ENCODE data around the gene DMRTB1.

DMRTB1 gene

GRCh38 chr1:53485478-53486394 lies 26.5 kb downstream of the DMRTB1 start (continued):
- no peak for TF ChIP-seq ZNF121 (tag by site-specific recombination; IDR thresholded peaks at IDR 0.05)
- TF ChIP-seq ZNF155 (tag by site-specific recombination; IDR thresholded peaks at IDR 0.05): no peak
- no peak for TF ChIP-seq ZNF514 (tag by site-specific recombination; IDR thresholded peaks at IDR 0.05)
- TF ChIP-seq ZNF449 (tag by site-specific recombination; IDR thresholded peaks at IDR 0.05): no peak
- TF ChIP-seq ZSCAN30 (tag by site-specific recombination; IDR thresholded peaks at IDR 0.05): peak; percentile 48; the same call in 1 of the 2 replicates
- TF ChIP-seq ZBTB26 (tag by site-specific recombination; optimal IDR thresholded peaks at IDR 0.05): no peak
- TF ChIP-seq ZNF785 (tag by site-specific recombination; IDR thresholded peaks at IDR 0.05): no peak
- TF ChIP-seq, protein P1, sequence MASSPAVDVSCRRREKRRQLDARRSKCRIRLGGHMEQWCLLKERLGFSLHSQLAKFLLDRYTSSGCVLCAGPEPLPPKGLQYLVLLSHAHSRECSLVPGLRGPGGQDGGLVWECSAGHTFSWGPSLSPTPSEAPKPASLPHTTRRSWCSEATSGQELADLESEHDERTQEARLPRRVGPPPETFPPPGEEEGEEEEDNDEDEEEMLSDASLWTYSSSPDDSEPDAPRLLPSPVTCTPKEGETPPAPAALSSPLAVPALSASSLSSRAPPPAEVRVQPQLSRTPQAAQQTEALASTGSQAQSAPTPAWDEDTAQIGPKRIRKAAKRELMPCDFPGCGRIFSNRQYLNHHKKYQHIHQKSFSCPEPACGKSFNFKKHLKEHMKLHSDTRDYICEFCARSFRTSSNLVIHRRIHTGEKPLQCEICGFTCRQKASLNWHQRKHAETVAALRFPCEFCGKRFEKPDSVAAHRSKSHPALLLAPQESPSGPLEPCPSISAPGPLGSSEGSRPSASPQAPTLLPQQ (tag by site-specific recombination; IDR thresholded peaks at IDR 0.05): 0 out of 2 replicates have a peak, but pooled peaks have one; percentile 41
- no peak for TF ChIP-seq ZNF146 (tag by site-specific recombination; IDR thresholded peaks at IDR 0.05)
- no peak for TF ChIP-seq REST (tag by site-specific recombination; IDR thresholded peaks at IDR 0.05)
- peak; percentile 60; the same call in 1 of the 2 replicates for TF ChIP-seq ZNF2 (tag by site-specific recombination; IDR thresholded peaks at IDR 0.05)
- TF ChIP-seq, protein P2, sequence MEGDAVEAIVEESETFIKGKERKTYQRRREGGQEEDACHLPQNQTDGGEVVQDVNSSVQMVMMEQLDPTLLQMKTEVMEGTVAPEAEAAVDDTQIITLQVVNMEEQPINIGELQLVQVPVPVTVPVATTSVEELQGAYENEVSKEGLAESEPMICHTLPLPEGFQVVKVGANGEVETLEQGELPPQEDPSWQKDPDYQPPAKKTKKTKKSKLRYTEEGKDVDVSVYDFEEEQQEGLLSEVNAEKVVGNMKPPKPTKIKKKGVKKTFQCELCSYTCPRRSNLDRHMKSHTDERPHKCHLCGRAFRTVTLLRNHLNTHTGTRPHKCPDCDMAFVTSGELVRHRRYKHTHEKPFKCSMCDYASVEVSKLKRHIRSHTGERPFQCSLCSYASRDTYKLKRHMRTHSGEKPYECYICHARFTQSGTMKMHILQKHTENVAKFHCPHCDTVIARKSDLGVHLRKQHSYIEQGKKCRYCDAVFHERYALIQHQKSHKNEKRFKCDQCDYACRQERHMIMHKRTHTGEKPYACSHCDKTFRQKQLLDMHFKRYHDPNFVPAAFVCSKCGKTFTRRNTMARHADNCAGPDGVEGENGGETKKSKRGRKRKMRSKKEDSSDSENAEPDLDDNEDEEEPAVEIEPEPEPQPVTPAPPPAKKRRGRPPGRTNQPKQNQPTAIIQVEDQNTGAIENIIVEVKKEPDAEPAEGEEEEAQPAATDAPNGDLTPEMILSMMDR (tag by site-specific recombination; IDR thresholded peaks at IDR 0.05): peak; percentile 85
- no peak for TF ChIP-seq ZNF19 (tag by site-specific recombination; IDR thresholded peaks at IDR 0.05; ENCODE audit: low read depth)

GRCh38 chr1:53486395-53487026 lies 27.3 kb downstream of the DMRTB1 start:
- ChIA-PET CTCF (interaction anchor here (0.7 to 7.8 kb wide), 27 partner anchors 11 to 1323 kb away, joined by 3 to 79 read pairs (median 4); partner anchors contain the start of gene NDC1), POLR2A (no interaction called here)
- Histone ChIP-seq H3K4me1 (ENCODE audit: control insufficient read depth, insufficient read depth, low read length) (no peaks in the 10 kb centered on the region), H3K36me3 (ENCODE audit: control insufficient read depth in 2 of 2, insufficient read depth in 1 of 2, low read length in 2 of 2) (no peaks in the 10 kb centered on the region), H3K27ac (ENCODE audit: extremely low read depth, low read depth, low read length) (no peak overlapping the region), H3K9me3 (ENCODE audit: control insufficient read depth, insufficient read depth, low read depth, low read length) (no peaks in the 10 kb centered on the region), H3K4me3 (ENCODE audit: low read depth, low read length) (no peak overlapping the region)
- TF ChIP-seq, protein P1 (tag by site-specific recombination; IDR thresholded peaks at IDR 0.05): no peak
- TF ChIP-seq KLF7 (tag by site-specific recombination; IDR thresholded peaks at IDR 0.05; ENCODE audit: borderline replicate concordance) (no peak), BCL11A (tag by site-specific recombination; IDR thresholded peaks at IDR 0.05; ENCODE audit: low read depth) (no peak), ZNF776 (tag by site-specific recombination; IDR thresholded peaks at IDR 0.05; ENCODE audit: borderline replicate concordance) (no peak), ZNF488 (tag by site-specific recombination; IDR thresholded peaks at IDR 0.05) (no peak), KLF16 (tag by site-specific recombination; IDR thresholded peaks at IDR 0.05) (no peak), ZNF623 (tag by site-specific recombination; IDR thresholded peaks at IDR 0.05) (no peak), ZNF335 (tag by site-specific recombination; conservative IDR thresholded peaks at IDR 0.05) (no peak), ZNF621 (tag by site-specific recombination; IDR thresholded peaks at IDR 0.05) (no peak)
- TF ChIP-seq, protein P3, sequence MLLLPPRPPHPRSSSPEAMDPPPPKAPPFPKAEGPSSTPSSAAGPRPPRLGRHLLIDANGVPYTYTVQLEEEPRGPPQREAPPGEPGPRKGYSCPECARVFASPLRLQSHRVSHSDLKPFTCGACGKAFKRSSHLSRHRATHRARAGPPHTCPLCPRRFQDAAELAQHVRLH (tag by site-specific recombination; IDR thresholded peaks at IDR 0.05): no peak
